Stimulated activated CD8-positive, alpha-beta memory T cell treated with anti-CD3 and anti-CD28 coated beads, Interleukin-7, amount 100 ng/mL, for 4 hours (primary cell): ENCODE data around the gene PRDM4.
"Not testable (repeated sequence)": the region's sequence is repeated elsewhere in the genome, so short reads cannot be mapped to it uniquely, and the experiment has no call there.

Experiments used
- DNase-seq, 2 donors: peaks; one replicate each; pipeline ENCODE4 v3.0.0-alpha.2; 2020; ENCODE audit warnings: low read depth in 2 of 2

The PRDM4 gene

DNA sequence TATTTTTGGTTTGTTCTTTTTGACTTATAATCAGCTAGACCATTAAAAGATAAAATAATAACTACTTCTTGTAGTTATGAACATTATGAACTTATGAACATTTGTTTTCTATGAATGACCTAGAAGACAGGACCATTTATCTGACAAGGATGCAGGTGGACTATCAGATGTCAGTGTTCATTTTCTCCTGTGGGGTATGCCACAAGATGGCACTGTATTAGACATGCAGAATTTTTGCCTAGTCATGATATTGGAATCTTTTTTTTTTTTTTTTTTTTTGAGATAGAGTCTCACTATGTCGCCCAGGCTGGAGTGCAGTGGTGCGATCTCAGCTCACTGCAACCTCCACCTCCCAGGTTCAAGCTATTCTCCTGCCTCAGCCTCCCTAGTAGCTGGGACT is 65.2 kb downstream of the PRDM4 start:
- not testable (repeated sequence) for DNase-seq

DNA sequence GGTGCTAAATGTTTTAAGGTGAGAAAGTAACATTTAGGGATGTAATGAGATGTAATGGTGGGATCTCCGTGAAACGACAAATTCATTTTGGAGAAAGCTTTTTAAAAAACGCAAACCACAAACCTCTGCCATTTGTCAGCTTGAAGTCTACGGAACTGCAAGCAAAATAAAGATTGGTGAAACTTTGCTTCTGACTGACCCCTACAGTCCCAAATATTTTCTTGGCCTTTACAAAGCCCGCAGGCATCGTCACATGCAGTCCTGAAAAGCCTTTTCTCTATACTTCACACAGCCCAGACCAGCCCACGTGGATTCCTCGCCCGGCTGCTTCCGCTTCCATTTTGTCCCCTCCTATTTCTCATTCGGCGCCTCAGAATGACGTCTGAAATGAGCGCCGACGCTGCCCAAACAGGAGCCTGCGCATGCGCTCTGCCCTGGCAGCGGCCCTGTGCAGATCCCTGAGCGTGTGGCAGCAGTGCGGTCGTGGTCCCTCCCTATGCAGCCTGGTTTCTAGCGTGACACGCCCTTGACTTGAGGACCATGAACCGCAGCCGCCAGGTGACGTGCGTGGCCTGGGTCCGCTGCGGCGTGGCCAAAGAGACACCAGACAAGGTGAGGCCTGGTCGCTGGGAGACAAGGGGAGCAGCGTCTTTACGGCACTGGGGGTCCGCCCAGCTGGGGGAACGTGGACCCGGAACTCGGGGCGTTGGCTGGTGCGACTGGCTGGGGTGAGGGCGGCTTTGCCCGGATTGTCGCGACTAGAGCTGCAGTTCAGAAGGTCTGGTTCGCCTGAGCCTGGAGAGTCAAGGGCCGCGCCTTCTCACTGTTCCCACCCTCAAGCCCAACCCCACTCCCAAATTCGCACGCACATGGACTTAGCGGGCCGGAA is 75.3 kb downstream of the PRDM4 start, which contains the start of gene PWP1:
TSS of gene PWP1 (plus strand) at position 440 of the 889 bp plus-strand sequence. CDS start at position 541, 101 bp downstream.
- peak; percentile 92 for DNase-seq

DNA sequence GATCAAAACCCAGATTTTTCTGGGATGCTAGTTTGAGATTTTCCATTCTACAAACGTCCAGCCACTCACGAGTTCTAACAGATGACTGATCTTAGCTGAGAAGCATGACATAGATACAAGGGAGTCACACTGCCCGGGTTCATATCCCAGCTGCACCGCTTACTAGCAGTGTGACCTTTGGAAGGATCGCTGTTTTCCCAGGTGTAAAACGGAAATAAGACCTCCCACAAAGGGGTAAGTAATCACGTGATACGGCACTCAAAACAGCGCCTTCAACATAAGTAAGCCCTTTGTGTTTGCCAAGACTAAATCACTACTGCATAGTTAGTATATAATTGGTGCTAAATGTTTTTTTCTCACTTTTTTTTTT is 76.0 kb downstream of the PRDM4 start:
- no peak for DNase-seq

DNA sequence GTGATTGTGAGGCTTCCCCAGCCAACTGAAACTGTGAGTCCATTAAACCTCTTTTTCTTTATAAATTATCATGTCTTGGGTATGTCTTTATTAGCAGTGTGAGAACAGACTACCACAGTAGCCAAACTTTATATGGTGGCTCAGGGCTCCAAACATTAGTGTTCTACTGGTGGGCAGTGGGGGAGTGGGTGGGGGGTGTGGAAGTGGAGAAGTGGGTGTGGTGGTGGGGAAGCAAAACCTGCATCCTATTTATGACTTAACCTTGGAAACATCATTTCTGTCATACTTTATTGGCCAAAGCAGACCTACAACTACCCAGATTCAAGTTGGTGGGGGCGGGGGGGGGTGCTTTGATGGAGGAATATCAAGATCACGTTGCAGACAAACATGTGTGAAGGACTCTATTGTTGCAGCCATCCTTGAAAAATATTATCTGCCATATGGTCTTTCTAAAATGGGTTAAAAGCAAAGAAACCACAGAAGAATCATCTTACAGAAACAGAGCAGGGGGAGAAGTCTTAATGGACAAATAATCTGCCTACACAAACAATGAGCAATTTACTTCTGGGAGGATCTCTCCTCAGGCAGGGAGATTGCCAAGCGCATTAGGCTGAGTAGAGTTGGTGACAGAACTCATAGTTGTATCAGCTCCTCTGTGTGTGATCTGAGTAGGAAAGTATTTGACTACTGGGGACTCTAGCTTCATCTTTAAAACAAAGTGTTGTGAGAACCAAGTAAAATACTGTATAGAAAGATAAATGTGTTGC is 76.7 kb downstream of the PRDM4 start:
- no peak for DNase-seq
